ENCODE data around the gene CRYBG1.

GRCh38 chr6:106546261-106546690 lies 185.8 kb downstream of the CRYBG1 start:
- TF ChIP-seq, protein P1, sequence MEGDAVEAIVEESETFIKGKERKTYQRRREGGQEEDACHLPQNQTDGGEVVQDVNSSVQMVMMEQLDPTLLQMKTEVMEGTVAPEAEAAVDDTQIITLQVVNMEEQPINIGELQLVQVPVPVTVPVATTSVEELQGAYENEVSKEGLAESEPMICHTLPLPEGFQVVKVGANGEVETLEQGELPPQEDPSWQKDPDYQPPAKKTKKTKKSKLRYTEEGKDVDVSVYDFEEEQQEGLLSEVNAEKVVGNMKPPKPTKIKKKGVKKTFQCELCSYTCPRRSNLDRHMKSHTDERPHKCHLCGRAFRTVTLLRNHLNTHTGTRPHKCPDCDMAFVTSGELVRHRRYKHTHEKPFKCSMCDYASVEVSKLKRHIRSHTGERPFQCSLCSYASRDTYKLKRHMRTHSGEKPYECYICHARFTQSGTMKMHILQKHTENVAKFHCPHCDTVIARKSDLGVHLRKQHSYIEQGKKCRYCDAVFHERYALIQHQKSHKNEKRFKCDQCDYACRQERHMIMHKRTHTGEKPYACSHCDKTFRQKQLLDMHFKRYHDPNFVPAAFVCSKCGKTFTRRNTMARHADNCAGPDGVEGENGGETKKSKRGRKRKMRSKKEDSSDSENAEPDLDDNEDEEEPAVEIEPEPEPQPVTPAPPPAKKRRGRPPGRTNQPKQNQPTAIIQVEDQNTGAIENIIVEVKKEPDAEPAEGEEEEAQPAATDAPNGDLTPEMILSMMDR (IDR thresholded peaks at IDR 0.05), result no peak
- TF ChIP-seq, protein P2, sequence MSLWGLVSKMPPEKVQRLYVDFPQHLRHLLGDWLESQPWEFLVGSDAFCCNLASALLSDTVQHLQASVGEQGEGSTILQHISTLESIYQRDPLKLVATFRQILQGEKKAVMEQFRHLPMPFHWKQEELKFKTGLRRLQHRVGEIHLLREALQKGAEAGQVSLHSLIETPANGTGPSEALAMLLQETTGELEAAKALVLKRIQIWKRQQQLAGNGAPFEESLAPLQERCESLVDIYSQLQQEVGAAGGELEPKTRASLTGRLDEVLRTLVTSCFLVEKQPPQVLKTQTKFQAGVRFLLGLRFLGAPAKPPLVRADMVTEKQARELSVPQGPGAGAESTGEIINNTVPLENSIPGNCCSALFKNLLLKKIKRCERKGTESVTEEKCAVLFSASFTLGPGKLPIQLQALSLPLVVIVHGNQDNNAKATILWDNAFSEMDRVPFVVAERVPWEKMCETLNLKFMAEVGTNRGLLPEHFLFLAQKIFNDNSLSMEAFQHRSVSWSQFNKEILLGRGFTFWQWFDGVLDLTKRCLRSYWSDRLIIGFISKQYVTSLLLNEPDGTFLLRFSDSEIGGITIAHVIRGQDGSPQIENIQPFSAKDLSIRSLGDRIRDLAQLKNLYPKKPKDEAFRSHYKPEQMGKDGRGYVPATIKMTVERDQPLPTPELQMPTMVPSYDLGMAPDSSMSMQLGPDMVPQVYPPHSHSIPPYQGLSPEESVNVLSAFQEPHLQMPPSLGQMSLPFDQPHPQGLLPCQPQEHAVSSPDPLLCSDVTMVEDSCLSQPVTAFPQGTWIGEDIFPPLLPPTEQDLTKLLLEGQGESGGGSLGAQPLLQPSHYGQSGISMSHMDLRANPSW (CRISPR knock-in tag; conservative IDR thresholded peaks at IDR 0.05; ENCODE audit: low read depth), result no peak
- TF ChIP-seq, protein P3, sequence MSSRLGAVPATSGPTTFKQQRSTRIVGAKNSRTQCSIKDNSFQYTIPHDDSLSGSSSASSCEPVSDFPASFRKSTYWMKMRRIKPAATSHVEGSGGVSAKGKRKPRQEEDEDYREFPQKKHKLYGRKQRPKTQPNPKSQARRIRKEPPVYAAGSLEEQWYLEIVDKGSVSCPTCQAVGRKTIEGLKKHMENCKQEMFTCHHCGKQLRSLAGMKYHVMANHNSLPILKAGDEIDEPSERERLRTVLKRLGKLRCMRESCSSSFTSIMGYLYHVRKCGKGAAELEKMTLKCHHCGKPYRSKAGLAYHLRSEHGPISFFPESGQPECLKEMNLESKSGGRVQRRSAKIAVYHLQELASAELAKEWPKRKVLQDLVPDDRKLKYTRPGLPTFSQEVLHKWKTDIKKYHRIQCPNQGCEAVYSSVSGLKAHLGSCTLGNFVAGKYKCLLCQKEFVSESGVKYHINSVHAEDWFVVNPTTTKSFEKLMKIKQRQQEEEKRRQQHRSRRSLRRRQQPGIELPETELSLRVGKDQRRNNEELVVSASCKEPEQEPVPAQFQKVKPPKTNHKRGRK (CRISPR knock-in tag; IDR thresholded peaks at IDR 0.05; ENCODE audit: borderline replicate concordance), result no peak
- TF ChIP-seq RORB (CRISPR knock-in tag; IDR thresholded peaks at IDR 0.05) (no peak), FOXJ3 (CRISPR knock-in tag; IDR thresholded peaks at IDR 0.05; ENCODE audit: borderline replicate concordance) (no peak)

Data from WTC11 (cell line).